Loucy (cell line): ENCODE results near the gene B3GALT6.

Experiments used
- CTCF ChIP-seq: fragments of 200-600 bp; sonication (generic); conservative IDR thresholded peaks from 2 replicates; pipeline ENCODE4 v1.5.1; 2014; ENCODE audit warnings: mild to moderate bottlenecking, antibody characterized with exemption, low read length
- EZH2phosphoT487 ChIP-seq: fragments of 200-600 bp; IDR thresholded peaks from 2 replicates; pipeline ENCODE4 v1.6.1; 2018; ENCODE audit warnings: antibody characterized with exemption, mild to moderate bottlenecking, moderate library complexity, borderline replicate concordance

- no peak for TF ChIP-seq CTCF
- no peak for TF ChIP-seq EZH2phosphoT487
Observed at GRCh38 chr1:1241588-1242219, 9.7 kb downstream of the B3GALT6 start.
